Upper lobe of right lung (tissue), 1 donor: ENCODE measurements around the gene MRPL21. TPM values are rescaled to one million over a fixed set of nuclear protein-coding genes. Genes with fewer than 3 reads are reported as not detected.

Experiments used
- ATAC-seq: fragments of 200-7000 bp; cut with Tn5 transposase; one replicate; pipeline ENCODE4 v1.9.1; 2020; ENCODE audit warnings: mild to moderate bottlenecking, moderate library complexity
- DNase-seq: peaks from one replicate; pipeline ENCODE4 v3.0.0-alpha.2; 2020
- H3K27ac ChIP-seq: fragments of 200-600 bp; one replicate; pipeline ENCODE4 v1.8.0; 2022
- H3K27me3 ChIP-seq: fragments of 200-600 bp; one replicate; pipeline ENCODE4 v1.8.0; 2022; ENCODE audit warnings: mild to moderate bottlenecking
- H3K36me3 ChIP-seq: fragments of 200-600 bp; one replicate; pipeline ENCODE4 v1.8.0; 2022
- H3K4me1 ChIP-seq: fragments of 200-600 bp; one replicate; pipeline ENCODE4 v1.8.0; 2022
- H3K4me3 ChIP-seq: fragments of 200-600 bp; one replicate; pipeline ENCODE4 v1.8.0; 2022; ENCODE audit warnings: mild to moderate bottlenecking
- H3K9me3 ChIP-seq: fragments of 200-600 bp; one replicate; pipeline ENCODE4 v1.8.0; 2022
- intact Hi-C: fragments of 100-400 bp; cut with DNase I; formaldehyde crosslinking; loops from one replicate; pipeline ENCODE4 v1.11.0; 2022
- total RNA-seq: library from RNA; stranded (reverse); fragmentation: NEBNext Ultra II Directional; extraction: Animal tissue kit (Norgen Biotek cat#: 25700); gene quantifications from one replicate; pipeline ENCODE4 v1.2.1, GENCODE V29; 2021
- TF ChIP-seq, protein P1 (sequence below): fragments of 200-600 bp; IDR thresholded peaks from one replicate; pipeline ENCODE4 v1.8.0; 2022; ENCODE audit warnings: antibody characterized with exemption
- donor health status: DM: no; HTN: yes; CAD: no; lungs with severe emphysema.

The MRPL21 gene
- total RNA-seq, 1 donor from 2014 or later: 36.3 TPM

DNA sequence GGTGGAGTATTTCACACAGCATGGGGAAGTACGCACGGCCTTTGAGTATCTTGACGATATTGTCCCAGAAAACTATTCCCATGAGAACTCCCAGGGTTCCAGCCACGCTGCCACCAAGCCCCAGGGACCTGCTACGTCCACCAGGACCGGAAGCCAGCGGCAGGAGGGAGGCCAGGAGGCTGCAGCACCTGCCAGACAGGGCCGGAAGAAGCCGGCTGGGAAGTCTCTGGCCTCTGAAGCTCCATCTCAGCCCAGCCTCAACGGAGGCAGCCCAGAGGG is 32.7 kb upstream of the MRPL21 start:
- no peaks in the 10 kb centered on the region for H3K4me1 ChIP-seq
- H3K36me3 ChIP-seq: peaks cover 64% of the 10 kb centered on the region
- H3K27ac ChIP-seq: no peak overlapping the region
- DNase-seq (no peak), ATAC-seq (no peak)
- no peaks in the 10 kb centered on the region for H3K27me3 ChIP-seq
- TF ChIP-seq, protein P1, sequence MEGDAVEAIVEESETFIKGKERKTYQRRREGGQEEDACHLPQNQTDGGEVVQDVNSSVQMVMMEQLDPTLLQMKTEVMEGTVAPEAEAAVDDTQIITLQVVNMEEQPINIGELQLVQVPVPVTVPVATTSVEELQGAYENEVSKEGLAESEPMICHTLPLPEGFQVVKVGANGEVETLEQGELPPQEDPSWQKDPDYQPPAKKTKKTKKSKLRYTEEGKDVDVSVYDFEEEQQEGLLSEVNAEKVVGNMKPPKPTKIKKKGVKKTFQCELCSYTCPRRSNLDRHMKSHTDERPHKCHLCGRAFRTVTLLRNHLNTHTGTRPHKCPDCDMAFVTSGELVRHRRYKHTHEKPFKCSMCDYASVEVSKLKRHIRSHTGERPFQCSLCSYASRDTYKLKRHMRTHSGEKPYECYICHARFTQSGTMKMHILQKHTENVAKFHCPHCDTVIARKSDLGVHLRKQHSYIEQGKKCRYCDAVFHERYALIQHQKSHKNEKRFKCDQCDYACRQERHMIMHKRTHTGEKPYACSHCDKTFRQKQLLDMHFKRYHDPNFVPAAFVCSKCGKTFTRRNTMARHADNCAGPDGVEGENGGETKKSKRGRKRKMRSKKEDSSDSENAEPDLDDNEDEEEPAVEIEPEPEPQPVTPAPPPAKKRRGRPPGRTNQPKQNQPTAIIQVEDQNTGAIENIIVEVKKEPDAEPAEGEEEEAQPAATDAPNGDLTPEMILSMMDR: no peak
- H3K9me3 ChIP-seq: no peaks in the 10 kb centered on the region
- no peak overlapping the region for H3K4me3 ChIP-seq
- intact Hi-C loops: no loop called here

DNA sequence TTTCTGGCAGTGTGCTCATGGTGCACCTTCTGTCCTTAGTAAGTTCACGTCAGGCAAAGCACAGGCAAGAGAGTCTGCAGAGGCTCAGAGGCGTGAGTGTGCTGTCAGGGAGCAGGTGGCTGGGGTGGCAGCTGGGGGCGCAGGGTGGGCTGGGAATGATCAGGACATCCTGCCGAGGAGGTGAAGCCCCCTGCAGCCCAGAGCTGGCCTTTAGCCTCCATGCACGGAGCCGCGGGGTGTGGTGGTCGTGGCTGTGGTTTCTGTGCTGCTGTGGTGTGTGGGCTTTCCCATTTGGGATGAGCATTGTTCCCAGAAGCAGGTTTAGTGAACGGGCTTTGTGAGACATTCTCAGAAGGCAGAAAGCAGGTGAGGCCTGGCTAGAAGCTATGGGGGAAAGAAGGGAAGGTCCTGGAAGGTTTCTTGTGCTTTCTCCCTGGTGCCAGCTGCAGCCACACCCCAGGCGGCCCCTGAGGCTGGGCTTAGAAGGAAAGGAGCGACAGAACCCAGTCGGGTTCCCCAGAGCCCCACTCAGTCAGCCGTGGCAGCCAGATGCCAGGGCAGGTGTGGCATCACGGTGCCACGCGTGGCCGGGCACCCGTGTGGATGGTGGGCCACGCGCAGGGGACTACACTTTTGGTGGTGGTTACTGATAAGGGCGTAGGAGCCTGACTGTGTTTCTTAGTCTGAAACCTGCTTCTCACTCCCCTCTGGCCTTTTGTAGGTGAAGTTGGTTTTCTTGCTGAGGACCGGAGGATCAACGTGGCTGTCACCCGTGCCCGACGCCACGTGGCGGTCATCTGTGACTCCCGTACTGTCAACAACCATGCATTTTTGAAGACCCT is 32.1 kb upstream of the MRPL21 start:
- peaks cover 70% of the 10 kb centered on the region for H3K36me3 ChIP-seq

DNA sequence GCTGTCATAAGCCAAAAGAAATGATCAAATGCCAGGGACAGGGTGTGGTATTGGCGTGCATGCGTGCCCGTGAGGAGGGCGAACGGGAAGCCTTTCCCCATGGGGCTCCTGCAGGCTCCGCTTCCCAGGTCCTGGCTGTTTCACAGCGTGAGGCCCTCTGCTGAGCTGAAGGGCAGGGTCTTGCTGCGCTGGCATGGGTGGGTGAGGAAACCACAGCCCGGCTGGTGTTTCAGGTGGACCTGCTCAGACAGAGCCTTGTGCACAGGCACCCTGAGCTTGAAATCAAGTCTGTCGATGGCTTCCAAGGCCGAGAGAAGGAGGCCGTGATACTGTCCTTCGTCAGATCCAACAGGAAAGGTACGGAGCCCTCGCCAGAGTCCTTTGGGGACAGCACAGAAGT is 31.4 kb upstream of the MRPL21 start:
- no peak for DNase-seq
- H3K36me3 ChIP-seq: peaks cover 77% of the 10 kb centered on the region
- H3K4me3 ChIP-seq: no peak overlapping the region
- H3K27me3 ChIP-seq: no peaks in the 10 kb centered on the region
- H3K9me3 ChIP-seq: no peaks in the 10 kb centered on the region
- no peak for ATAC-seq
- TF ChIP-seq, protein P1: no peak
- no peaks in the 10 kb centered on the region for H3K4me1 ChIP-seq
- intact Hi-C loops: no loop called here
- H3K27ac ChIP-seq: no peak overlapping the region

More for the DNA sequence above, 32.1 kb upstream of the MRPL21 start:
- Histone ChIP-seq H3K4me1 (no peaks in the 10 kb centered on the region), H3K27me3 (no peaks in the 10 kb centered on the region), H3K27ac (no peak overlapping the region), H3K9me3 (no peaks in the 10 kb centered on the region), H3K4me3 (no peak overlapping the region)
- ATAC-seq: no peak
- no peak for DNase-seq
- TF ChIP-seq, protein P1: no peak
- intact Hi-C loops: no loop called here

DNA sequence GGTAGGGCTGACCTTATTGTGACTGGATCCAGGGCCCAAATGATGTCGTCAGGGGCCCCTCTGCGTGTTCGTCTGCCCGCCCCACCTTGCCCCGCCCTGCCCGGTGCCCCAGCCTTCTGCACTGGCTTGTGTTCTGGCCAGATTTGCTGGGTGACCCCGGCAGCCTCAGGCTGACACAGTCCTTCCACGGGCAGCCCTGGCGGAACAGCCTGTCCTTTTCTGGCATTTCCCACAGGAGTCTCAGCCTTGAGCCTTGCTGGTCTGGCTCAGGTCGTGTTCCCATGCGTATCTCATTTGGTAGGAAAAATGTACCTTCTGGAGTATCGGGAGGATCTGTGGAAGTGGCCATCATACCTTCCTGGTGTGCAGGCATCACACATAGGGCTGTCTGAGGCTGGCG is 31.0 kb upstream of the MRPL21 start:
- ATAC-seq: no peak
- Histone ChIP-seq H3K9me3 (no peaks in the 10 kb centered on the region), H3K27me3 (no peaks in the 10 kb centered on the region), H3K4me1 (no peaks in the 10 kb centered on the region), H3K4me3 (no peak overlapping the region), H3K36me3 (peaks cover 81% of the 10 kb centered on the region), H3K27ac (no peak overlapping the region)
- DNase-seq: no peak
- intact Hi-C loops: no loop called here
- TF ChIP-seq, protein P1: no peak

DNA sequence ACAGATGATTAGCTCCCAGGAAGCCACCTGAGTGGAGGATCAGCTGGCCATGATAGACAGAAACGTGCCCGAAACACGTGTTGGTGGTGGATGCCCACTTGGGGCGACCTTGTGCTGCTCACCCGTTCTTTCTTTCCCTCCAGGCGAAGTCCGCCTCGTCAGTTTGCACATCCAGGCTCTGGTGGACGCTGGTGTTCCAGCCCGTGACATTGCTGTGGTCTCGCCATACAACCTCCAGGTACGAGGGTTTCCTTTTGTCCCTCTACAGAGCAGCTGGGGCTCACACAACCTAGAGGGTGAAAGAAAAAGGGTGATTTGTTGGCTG is 30.7 kb upstream of the MRPL21 start:
- peaks cover 81% of the 10 kb centered on the region for H3K36me3 ChIP-seq
- no peak for ATAC-seq
- H3K27ac ChIP-seq: no peak overlapping the region
- H3K27me3 ChIP-seq: no peaks in the 10 kb centered on the region
- no peaks in the 10 kb centered on the region for H3K4me1 ChIP-seq
- no peaks in the 10 kb centered on the region for H3K9me3 ChIP-seq
- H3K4me3 ChIP-seq: no peak overlapping the region
- TF ChIP-seq, protein P1: no peak
- no peak for DNase-seq
- intact Hi-C loops: no loop called here
